GM23338 (cell line): ENCODE data around the gene DGKD.

ENCODE experiments used
- CTCF ChIP-seq, 2 experiments: fragments of 200-600 bp in 1 of 2; sonication (generic) in 1 of 2; conservative IDR thresholded peaks; 2 replicates each; pipeline versions ENCODE4 v1.5.1 to v1.6.1; 2016 to 2017; ENCODE audit warnings: antibody characterized with exemption in 2 of 2, low read depth in 2 of 2, mild to moderate bottlenecking in 2 of 2, moderate library complexity in 1 of 2
- EZH2 ChIP-seq: fragments of 200-600 bp; sonication (generic); IDR thresholded peaks from one replicate; pipeline ENCODE4 v1.8.0; 2017; ENCODE audit warnings: antibody characterized with exemption, mild to moderate bottlenecking, low read depth; ENCODE audit not compliant: unreplicated experiment
- EZH2phosphoT487 ChIP-seq: fragments of 200-600 bp; sonication (generic); IDR thresholded peaks from one replicate; pipeline ENCODE4 v1.8.1; 2018; ENCODE audit warnings: antibody characterized with exemption; ENCODE audit not compliant: unreplicated experiment
- JUNB ChIP-seq: IDR thresholded peaks from one replicate; pipeline ENCODE4 v1.6.1; 2016; ENCODE audit warnings: antibody characterized with exemption; ENCODE audit not compliant: unreplicated experiment
- TF ChIP-seq, protein P1 (sequence below): fragments of 250-450 bp; sonication (Bioruptor Pico); IDR thresholded peaks from 2 replicates; pipeline ENCODE4 v1.5.0; 2020; ENCODE audit warnings: mild to moderate bottlenecking, moderate library complexity
- TF ChIP-seq, protein P2 (sequence below): IDR thresholded peaks from one replicate; pipeline ENCODE4 v1.6.1; 2018; ENCODE audit warnings: antibody characterized with exemption; ENCODE audit not compliant: unreplicated experiment

- TF ChIP-seq EZH2: no peak
- no peak for TF ChIP-seq CTCF (conservative IDR thresholded peaks at IDR 0.05; ENCODE audit: low read depth in 2 of 2)
- no peak for TF ChIP-seq EZH2phosphoT487
- TF ChIP-seq, protein P1, sequence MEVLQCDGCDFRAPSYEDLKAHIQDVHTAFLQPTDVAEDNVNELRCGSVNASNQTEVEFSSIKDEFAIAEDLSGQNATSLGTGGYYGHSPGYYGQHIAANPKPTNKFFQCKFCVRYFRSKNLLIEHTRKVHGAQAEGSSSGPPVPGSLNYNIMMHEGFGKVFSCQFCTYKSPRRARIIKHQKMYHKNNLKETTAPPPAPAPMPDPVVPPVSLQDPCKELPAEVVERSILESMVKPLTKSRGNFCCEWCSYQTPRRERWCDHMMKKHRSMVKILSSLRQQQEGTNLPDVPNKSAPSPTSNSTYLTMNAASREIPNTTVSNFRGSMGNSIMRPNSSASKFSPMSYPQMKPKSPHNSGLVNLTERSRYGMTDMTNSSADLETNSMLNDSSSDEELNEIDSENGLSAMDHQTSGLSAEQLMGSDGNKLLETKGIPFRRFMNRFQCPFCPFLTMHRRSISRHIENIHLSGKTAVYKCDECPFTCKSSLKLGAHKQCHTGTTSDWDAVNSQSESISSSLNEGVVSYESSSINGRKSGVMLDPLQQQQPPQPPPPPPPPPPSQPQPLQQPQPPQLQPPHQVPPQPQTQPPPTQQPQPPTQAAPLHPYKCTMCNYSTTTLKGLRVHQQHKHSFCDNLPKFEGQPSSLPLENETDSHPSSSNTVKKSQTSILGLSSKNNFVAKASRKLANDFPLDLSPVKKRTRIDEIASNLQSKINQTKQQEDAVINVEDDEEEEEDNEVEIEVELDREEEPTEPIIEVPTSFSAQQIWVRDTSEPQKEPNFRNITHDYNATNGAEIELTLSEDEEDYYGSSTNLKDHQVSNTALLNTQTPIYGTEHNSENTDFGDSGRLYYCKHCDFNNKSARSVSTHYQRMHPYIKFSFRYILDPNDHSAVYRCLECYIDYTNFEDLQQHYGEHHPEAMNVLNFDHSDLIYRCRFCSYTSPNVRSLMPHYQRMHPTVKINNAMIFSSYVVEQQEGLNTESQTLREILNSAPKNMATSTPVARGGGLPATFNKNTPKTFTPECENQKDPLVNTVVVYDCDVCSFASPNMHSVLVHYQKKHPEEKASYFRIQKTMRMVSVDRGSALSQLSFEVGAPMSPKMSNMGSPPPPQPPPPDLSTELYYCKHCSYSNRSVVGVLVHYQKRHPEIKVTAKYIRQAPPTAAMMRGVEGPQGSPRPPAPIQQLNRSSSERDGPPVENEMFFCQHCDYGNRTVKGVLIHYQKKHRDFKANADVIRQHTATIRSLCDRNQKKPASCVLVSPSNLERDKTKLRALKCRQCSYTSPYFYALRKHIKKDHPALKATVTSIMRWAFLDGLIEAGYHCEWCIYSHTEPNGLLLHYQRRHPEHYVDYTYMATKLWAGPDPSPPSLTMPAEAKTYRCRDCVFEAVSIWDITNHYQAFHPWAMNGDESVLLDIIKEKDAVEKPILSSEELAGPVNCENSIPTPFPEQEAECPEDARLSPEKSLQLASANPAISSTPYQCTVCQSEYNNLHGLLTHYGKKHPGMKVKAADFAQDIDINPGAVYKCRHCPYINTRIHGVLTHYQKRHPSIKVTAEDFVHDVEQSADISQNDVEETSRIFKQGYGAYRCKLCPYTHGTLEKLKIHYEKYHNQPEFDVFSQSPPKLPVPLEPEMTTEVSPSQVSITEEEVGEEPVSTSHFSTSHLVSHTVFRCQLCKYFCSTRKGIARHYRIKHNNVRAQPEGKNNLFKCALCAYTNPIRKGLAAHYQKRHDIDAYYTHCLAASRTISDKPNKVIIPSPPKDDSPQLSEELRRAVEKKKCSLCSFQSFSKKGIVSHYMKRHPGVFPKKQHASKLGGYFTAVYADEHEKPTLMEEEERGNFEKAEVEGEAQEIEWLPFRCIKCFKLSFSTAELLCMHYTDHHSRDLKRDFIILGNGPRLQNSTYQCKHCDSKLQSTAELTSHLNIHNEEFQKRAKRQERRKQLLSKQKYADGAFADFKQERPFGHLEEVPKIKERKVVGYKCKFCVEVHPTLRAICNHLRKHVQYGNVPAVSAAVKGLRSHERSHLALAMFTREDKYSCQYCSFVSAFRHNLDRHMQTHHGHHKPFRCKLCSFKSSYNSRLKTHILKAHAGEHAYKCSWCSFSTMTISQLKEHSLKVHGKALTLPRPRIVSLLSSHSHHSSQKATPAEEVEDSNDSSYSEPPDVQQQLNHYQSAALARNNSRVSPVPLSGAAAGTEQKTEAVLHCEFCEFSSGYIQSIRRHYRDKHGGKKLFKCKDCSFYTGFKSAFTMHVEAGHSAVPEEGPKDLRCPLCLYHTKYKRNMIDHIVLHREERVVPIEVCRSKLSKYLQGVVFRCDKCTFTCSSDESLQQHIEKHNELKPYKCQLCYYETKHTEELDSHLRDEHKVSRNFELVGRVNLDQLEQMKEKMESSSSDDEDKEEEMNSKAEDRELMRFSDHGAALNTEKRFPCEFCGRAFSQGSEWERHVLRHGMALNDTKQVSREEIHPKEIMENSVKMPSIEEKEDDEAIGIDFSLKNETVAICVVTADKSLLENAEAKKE: no peak
- TF ChIP-seq, protein P2, sequence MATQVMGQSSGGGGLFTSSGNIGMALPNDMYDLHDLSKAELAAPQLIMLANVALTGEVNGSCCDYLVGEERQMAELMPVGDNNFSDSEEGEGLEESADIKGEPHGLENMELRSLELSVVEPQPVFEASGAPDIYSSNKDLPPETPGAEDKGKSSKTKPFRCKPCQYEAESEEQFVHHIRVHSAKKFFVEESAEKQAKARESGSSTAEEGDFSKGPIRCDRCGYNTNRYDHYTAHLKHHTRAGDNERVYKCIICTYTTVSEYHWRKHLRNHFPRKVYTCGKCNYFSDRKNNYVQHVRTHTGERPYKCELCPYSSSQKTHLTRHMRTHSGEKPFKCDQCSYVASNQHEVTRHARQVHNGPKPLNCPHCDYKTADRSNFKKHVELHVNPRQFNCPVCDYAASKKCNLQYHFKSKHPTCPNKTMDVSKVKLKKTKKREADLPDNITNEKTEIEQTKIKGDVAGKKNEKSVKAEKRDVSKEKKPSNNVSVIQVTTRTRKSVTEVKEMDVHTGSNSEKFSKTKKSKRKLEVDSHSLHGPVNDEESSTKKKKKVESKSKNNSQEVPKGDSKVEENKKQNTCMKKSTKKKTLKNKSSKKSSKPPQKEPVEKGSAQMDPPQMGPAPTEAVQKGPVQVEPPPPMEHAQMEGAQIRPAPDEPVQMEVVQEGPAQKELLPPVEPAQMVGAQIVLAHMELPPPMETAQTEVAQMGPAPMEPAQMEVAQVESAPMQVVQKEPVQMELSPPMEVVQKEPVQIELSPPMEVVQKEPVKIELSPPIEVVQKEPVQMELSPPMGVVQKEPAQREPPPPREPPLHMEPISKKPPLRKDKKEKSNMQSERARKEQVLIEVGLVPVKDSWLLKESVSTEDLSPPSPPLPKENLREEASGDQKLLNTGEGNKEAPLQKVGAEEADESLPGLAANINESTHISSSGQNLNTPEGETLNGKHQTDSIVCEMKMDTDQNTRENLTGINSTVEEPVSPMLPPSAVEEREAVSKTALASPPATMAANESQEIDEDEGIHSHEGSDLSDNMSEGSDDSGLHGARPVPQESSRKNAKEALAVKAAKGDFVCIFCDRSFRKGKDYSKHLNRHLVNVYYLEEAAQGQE: no peak
- TF ChIP-seq JUNB: no peak
Observed at GRCh38 chr2:233490831-233491230, 136.5 kb downstream of the DGKD start.
